OCI-LY1 (cell line): ENCODE measurements around the gene ADAMTS3.

Experiments used
- H2AFZ ChIP-seq: fragments of 200-600 bp; sonication (generic), shearing (Covaris generic); 2 replicates; pipeline ENCODE4 v1.6.0; 2014; ENCODE audit warnings: antibody characterized with exemption, mild to moderate bottlenecking, low read length
- H3F3A ChIP-seq: fragments of 200-600 bp; sonication (generic), shearing (Covaris generic); 2 replicates; pipeline ENCODE4 v1.6.0; 2014; ENCODE audit warnings: mild to moderate bottlenecking, antibody characterized with exemption, low read length, moderate library complexity; ENCODE audit not compliant: insufficient read depth
- H3K27ac ChIP-seq: fragments of 200-600 bp; sonication (generic); 2 replicates; pipeline ENCODE4 v1.5.1; 2014; ENCODE audit warnings: low read length, mixed run types, mild to moderate bottlenecking, low read depth; ENCODE audit not compliant: poor library complexity, severe bottlenecking
- H3K27me3 ChIP-seq: fragments of 200-600 bp; sonication (generic); 2 replicates; pipeline ENCODE4 v1.6.0; 2014; ENCODE audit warnings: antibody characterized with exemption, mild to moderate bottlenecking, low read length, moderate library complexity; ENCODE audit not compliant: insufficient read depth
- H3K36me3 ChIP-seq: fragments of 200-600 bp; sonication (generic); 2 replicates; pipeline ENCODE4 v1.6.1; 2014; ENCODE audit warnings: mild to moderate bottlenecking, antibody characterized with exemption, low read length, moderate library complexity, mixed read lengths; ENCODE audit not compliant: insufficient read depth
- H3K4me1 ChIP-seq: fragments of 200-600 bp; sonication (generic); 2 replicates; pipeline ENCODE4 v1.5.1; 2014; ENCODE audit warnings: mild to moderate bottlenecking, low read length, moderate library complexity; ENCODE audit not compliant: insufficient read depth, severe bottlenecking
- H3K4me2 ChIP-seq: fragments of 200-600 bp; sonication (generic), shearing (Covaris generic); 2 replicates; pipeline ENCODE4 v1.6.1; 2014; ENCODE audit warnings: low read length
- H3K4me3 ChIP-seq: fragments of 200-600 bp; sonication (generic); 2 replicates; pipeline ENCODE4 v1.5.1; 2014; ENCODE audit warnings: low read length, low read depth, mild to moderate bottlenecking, mixed read lengths; ENCODE audit not compliant: poor library complexity, severe bottlenecking
- H3K79me2 ChIP-seq: fragments of 200-600 bp; shearing (Covaris generic); 2 replicates; pipeline ENCODE4 v1.6.1; 2016; ENCODE audit warnings: mixed run types, low read length, mixed read lengths; ENCODE audit not compliant: insufficient read depth
- H3K9ac ChIP-seq: fragments of 200-600 bp; sonication (generic), shearing (Covaris generic); 2 replicates; pipeline ENCODE4 v1.6.1; 2014; ENCODE audit warnings: mild to moderate bottlenecking, low read length, mixed read lengths
- H3K9me2 ChIP-seq: fragments of 200-600 bp; sonication (generic), shearing (Covaris generic); 2 replicates; pipeline ENCODE4 v1.6.1; 2014; ENCODE audit warnings: low read depth, mild to moderate bottlenecking, low read length, mixed read lengths
- H3K9me3 ChIP-seq: fragments of 200-600 bp; shearing (Covaris generic); 2 replicates; pipeline ENCODE4 v1.6.1; 2014; ENCODE audit warnings: low read length, mixed read lengths
- H4K20me1 ChIP-seq: fragments of 200-600 bp; sonication (generic), shearing (Covaris generic); 2 replicates; pipeline ENCODE4 v1.6.0; 2016; ENCODE audit warnings: mild to moderate bottlenecking, low read length; ENCODE audit not compliant: insufficient read depth
- EZH2 ChIP-seq: fragments of 200-600 bp; sonication (generic), shearing (Covaris generic); IDR thresholded peaks from 2 replicates; pipeline ENCODE4 v1.8.0; 2017; ENCODE audit warnings: borderline replicate concordance, mixed run types, mild to moderate bottlenecking, antibody characterized with exemption, low read length, moderate library complexity, mixed read lengths
- TF ChIP-seq, protein P1 (sequence below): fragments of 200-600 bp; sonication (generic), shearing (Covaris generic); IDR thresholded peaks from 2 replicates; pipeline ENCODE4 v1.5.1; 2017; ENCODE audit warnings: mild to moderate bottlenecking, antibody characterized with exemption, low read length, moderate library complexity, mixed read lengths

ADAMTS3 gene

DNA sequence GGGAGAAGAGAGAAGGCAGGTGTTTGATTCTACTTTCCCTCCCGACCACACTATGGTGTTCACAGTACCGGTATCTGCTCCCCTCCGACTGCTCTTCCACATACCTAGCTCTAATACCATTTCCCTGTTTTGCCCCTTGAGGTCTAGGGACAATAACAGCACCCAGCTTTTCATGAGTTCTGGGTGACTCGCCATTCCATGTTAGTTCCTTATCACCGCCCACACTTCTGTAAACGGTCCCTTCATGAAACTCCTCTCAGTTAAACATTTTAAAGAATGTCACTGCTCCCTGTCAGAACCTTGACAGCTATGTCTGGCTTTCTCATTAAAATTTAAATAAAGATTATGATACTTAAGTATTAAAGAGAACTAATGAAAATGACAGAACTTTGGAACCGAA, 136.7 kb downstream of the ADAMTS3 start:
- no peaks in the 10 kb centered on the region for H3K79me2 ChIP-seq
- H3K4me1 ChIP-seq, result no peaks in the 10 kb centered on the region
- H3K9ac ChIP-seq, result no peak overlapping the region
- H3K27me3 ChIP-seq, result no peaks in the 10 kb centered on the region
- no peak overlapping the region for H3K27ac ChIP-seq
- H3K9me2 ChIP-seq, result no peaks in the 10 kb centered on the region
- no peaks in the 10 kb centered on the region for H3K9me3 ChIP-seq
- no peak overlapping the region for H2AFZ ChIP-seq
- no peak overlapping the region for H3K4me3 ChIP-seq
- H3K36me3 ChIP-seq, result no peaks in the 10 kb centered on the region
- H4K20me1 ChIP-seq, result no peaks in the 10 kb centered on the region
- no peak overlapping the region for H3K4me2 ChIP-seq
- H3F3A ChIP-seq, result no peaks in the 10 kb centered on the region
- no peak for TF ChIP-seq EZH2
- TF ChIP-seq, protein P1, sequence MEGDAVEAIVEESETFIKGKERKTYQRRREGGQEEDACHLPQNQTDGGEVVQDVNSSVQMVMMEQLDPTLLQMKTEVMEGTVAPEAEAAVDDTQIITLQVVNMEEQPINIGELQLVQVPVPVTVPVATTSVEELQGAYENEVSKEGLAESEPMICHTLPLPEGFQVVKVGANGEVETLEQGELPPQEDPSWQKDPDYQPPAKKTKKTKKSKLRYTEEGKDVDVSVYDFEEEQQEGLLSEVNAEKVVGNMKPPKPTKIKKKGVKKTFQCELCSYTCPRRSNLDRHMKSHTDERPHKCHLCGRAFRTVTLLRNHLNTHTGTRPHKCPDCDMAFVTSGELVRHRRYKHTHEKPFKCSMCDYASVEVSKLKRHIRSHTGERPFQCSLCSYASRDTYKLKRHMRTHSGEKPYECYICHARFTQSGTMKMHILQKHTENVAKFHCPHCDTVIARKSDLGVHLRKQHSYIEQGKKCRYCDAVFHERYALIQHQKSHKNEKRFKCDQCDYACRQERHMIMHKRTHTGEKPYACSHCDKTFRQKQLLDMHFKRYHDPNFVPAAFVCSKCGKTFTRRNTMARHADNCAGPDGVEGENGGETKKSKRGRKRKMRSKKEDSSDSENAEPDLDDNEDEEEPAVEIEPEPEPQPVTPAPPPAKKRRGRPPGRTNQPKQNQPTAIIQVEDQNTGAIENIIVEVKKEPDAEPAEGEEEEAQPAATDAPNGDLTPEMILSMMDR, result no peak

DNA sequence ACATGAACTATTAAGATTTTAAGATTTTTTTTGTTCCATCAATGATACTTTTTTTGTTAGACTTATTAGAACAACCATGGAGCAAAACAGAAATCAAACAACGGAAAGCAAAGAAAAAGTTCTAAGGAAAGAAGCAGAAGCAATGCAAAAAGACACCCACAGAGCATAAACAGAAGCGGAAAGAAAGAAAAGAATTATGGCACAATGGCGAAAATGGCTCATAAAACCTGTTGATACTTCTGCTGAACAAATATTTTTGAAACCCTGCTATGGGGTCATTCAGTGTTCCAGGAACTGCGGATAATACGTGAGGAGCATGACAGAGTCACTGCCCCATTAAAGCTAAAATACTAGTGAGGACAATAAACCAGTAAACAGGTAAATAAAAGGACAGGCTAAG, 138.0 kb downstream of the ADAMTS3 start:
- H3K27ac ChIP-seq, result no peak overlapping the region
- TF ChIP-seq, protein P1, result no peak
- TF ChIP-seq EZH2, result no peak
- H3K9ac ChIP-seq, result no peak overlapping the region
- H3K79me2 ChIP-seq, result no peaks in the 10 kb centered on the region
- no peaks in the 10 kb centered on the region for H3F3A ChIP-seq
- no peaks in the 10 kb centered on the region for H3K4me1 ChIP-seq
- no peaks in the 10 kb centered on the region for H3K9me2 ChIP-seq
- H3K36me3 ChIP-seq, result no peaks in the 10 kb centered on the region
- H2AFZ ChIP-seq, result no peak overlapping the region
- H3K9me3 ChIP-seq, result no peaks in the 10 kb centered on the region
- no peak overlapping the region for H3K4me3 ChIP-seq
- H3K4me2 ChIP-seq, result no peak overlapping the region
- no peaks in the 10 kb centered on the region for H3K27me3 ChIP-seq
- no peaks in the 10 kb centered on the region for H4K20me1 ChIP-seq

DNA sequence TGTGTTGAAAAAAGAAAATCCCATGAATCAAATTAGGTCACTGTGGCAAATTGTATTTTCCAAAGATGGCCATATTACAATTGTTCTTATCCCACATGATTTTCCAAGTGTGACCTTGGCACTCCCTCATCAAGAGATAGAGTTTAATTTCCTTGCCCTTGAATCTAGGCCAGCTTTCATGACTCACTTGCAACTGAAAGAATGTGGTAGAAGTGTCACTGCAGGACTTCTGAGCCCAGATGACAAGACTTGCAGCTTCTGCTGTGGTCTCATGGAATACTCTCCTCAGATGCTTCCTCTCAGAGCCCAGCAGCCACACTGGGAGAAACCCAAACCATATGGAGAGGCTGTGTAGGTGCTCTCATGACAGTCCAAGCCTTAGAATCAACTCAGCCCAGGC, 139.0 kb downstream of the ADAMTS3 start:
- Histone ChIP-seq H3K9me2 (no peaks in the 10 kb centered on the region), H3K9ac (no peak overlapping the region), H3K9me3 (no peaks in the 10 kb centered on the region), H3K4me1 (no peaks in the 10 kb centered on the region), H3K79me2 (no peaks in the 10 kb centered on the region), H3F3A (no peaks in the 10 kb centered on the region), H2AFZ (no peak overlapping the region), H3K4me3 (no peak overlapping the region), H4K20me1 (no peaks in the 10 kb centered on the region), H3K27ac (no peak overlapping the region), H3K36me3 (no peaks in the 10 kb centered on the region), H3K4me2 (no peak overlapping the region), H3K27me3 (no peaks in the 10 kb centered on the region)
- TF ChIP-seq, protein P1, result no peak
- no peak for TF ChIP-seq EZH2
